Spinal cord (tissue), 10 donors: ENCODE measurements around the gene NRXN2. TPM values are rescaled to one million over a fixed set of nuclear protein-coding genes. Genes with fewer than 3 reads are reported as not detected.
A peak's percentile ranks its signal among the peaks of the same experiment; 100 is the strongest.

ENCODE experiments used
- DNase-seq, 6 donors: peaks; one replicate each; pipeline versions ENCODE4 v3.0.0 to v3.0.0-alpha.2; 2013 to 2015; ENCODE audit warnings: low spot score in 6 of 6, low read depth in 4 of 6
- H3K27ac ChIP-seq: one replicate; pipeline ENCODE4 v1.5.1; 2013; ENCODE audit warnings: low read depth, low read length, control low read depth
- H3K27me3 ChIP-seq: one replicate; pipeline ENCODE4 v1.6.1; 2013; ENCODE audit warnings: low read length; ENCODE audit not compliant: control insufficient read depth, insufficient read depth
- H3K36me3 ChIP-seq: one replicate; pipeline ENCODE4 v1.6.1; 2013; ENCODE audit warnings: low read length; ENCODE audit not compliant: control insufficient read depth, insufficient read depth
- H3K4me1 ChIP-seq: one replicate; pipeline ENCODE4 v1.6.1; 2013; ENCODE audit warnings: low read length; ENCODE audit not compliant: control insufficient read depth, insufficient read depth
- H3K4me3 ChIP-seq: one replicate; pipeline ENCODE4 v1.5.1; 2013; ENCODE audit warnings: low read depth, low read length, control low read depth
- H3K9me3 ChIP-seq: one replicate; pipeline ENCODE4 v1.6.1; 2013; ENCODE audit warnings: low read length; ENCODE audit not compliant: control insufficient read depth, insufficient read depth
- WGBS: methylation state at CpG from one replicate; pipeline ENCODE4 v1.1.5; 2013; ENCODE audit warnings: missing lambda C conversion rate; ENCODE audit not compliant: insufficient coverage; 5-methylcytosine and 5-hydroxymethylcytosine counted together
- polyA plus RNA-seq, 2 donors: library from polyadenylated mRNA; unstranded; fragments of 120-200 nt; gene quantifications; one replicate each; pipeline ENCODE4 v1.2.1, GENCODE V29; 2013; ENCODE audit not compliant: insufficient read length in 2 of 2
- total RNA-seq, 2 donors: library from RNA; depleted of rRNA in 1 of 2; stranded (reverse); fragments of 120-200 nt in 1 of 2; fragments of >200 nt in 1 of 2; gene quantifications; one replicate each; pipeline versions ENCODE4 v1.2.3 to v1.2.4, GENCODE V29; 2013 to 2014
- donor health status: healthy.

NRXN2 gene
- total and polyA plus RNA-seq, 4 donors, result 68.0 to 424 (median 280) TPM

DNA sequence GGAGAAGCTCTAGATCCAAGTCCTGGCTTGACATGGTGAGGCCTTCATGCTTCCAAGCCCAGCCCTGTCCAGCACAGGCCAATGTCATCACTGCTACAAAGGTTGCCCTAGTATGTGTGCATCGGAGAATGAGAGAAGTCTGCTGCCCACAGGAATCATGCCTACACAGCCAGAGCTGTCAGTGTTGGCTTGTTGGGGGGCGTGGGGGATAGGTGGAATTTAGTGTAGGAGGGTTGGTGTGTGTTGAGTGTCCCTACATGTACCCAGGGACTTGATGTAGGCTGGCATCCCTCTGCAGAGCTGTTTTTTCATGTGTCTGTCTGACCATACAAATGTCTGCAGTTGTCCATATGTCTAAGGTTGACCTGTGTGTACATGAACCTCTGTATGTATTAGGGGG, 94.4 kb downstream of the NRXN2 start:
- no peak overlapping the region for H3K4me3 ChIP-seq
- WGBS, result 93% methylated on average over 2 of the region's 2 CpGs
- H3K36me3 ChIP-seq, result peaks cover 94% of the 10 kb centered on the region
- H3K27ac ChIP-seq, result no peak overlapping the region
- peaks cover 18% of the 10 kb centered on the region for H3K4me1 ChIP-seq
- no peaks in the 10 kb centered on the region for H3K27me3 ChIP-seq
- H3K9me3 ChIP-seq, result no peaks in the 10 kb centered on the region
- DNase-seq, result no peak

DNA sequence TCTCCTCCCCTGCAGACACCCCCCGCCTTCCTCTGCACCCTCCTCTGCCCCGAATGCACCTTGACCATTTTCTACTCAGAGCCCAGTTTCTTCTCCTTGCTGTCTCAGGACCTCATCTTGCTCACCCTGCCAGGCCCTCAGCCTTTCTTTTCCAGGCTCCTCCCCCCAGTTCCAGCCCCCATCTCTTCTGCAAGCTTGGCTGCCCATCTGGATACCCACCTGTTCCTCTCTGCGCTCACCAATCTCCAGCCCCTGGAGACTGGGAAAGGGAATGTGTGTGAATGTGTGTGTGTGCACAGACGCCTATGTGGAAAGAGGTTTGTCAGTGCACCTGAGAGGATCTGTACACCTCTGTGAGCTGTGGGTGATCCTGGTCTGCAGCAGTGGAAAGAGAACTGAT, 95.6 kb downstream of the NRXN2 start:
- no peaks in the 10 kb centered on the region for H3K9me3 ChIP-seq
- no peak overlapping the region for H3K4me3 ChIP-seq
- no peak overlapping the region for H3K27ac ChIP-seq
- peaks cover 14% of the 10 kb centered on the region for H3K4me1 ChIP-seq
- WGBS, result 95% methylated on average over 3 of the region's 4 CpGs
- no peaks in the 10 kb centered on the region for H3K27me3 ChIP-seq
- no peak for DNase-seq
- peaks cover 94% of the 10 kb centered on the region for H3K36me3 ChIP-seq

DNA sequence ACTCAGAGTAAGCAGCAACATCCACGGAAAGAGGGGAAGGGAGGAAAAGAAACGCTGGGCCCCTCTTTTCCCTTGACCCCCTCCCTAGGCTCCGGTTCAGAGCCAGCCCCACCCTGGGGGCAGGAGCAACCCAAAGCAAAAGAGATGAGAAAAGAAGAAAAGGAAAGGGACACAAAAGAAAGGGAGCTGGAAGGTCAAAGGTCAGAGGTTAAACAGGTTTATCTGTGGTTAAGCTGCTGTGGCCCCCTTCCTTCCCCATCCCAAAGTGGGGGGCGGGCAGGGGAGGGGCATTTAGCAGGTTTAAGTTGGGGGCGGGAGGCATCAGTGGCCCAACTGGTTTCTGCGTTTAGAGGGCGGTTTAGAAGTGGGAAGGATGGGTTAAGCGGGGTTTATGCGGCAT, 96.4 kb downstream of the NRXN2 start:
- WGBS, result no CpG with 5 or more reads among the region's 9 CpGs

DNA sequence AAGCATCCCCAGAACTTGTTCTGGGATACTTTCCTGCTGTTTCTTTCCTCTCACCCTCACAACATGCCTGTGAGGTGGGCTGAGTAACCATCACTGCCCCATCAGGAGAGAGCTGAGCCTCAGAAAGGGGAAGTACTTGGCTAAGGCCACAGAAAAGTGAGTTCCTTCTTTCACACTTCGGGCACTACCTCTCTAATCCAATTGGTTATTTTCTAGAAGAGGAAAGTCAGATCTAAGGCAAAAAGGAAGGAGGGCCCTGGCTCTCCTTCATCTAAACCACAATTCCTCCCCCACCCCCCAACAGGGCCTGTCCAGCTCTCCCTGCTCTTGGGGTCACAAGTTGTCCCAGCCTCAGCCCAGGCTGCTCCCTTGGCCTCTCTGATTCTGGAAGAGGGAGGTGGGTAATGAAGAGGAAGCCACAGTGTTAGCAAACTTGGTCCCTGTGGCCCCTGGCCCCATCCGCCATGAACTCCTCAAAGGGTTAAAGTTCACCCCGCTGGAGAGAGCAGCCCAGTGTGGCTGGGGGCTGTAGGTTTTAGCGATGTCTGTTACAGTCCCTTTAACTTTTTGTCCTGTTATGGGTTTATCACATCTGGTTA, 98.0 kb downstream of the NRXN2 start:
- H3K36me3 ChIP-seq, result peaks cover 94% of the 10 kb centered on the region
- H3K9me3 ChIP-seq, result no peaks in the 10 kb centered on the region
- no peak for DNase-seq
- WGBS, result 94% methylated on average over 3 of the region's 4 CpGs
- no peaks in the 10 kb centered on the region for H3K27me3 ChIP-seq
- H3K4me3 ChIP-seq, result no peak overlapping the region
- H3K27ac ChIP-seq, result no peak overlapping the region
- H3K4me1 ChIP-seq, result peaks cover 30% of the 10 kb centered on the region

More for the DNA sequence above, 96.4 kb downstream of the NRXN2 start:
- Histone ChIP-seq H3K36me3 (peaks cover 94% of the 10 kb centered on the region), H3K4me3 (no peak overlapping the region), H3K27me3 (no peaks in the 10 kb centered on the region), H3K4me1 (peaks cover 19% of the 10 kb centered on the region), H3K9me3 (no peaks in the 10 kb centered on the region), H3K27ac (no peak overlapping the region)
- DNase-seq, result no peak

DNA sequence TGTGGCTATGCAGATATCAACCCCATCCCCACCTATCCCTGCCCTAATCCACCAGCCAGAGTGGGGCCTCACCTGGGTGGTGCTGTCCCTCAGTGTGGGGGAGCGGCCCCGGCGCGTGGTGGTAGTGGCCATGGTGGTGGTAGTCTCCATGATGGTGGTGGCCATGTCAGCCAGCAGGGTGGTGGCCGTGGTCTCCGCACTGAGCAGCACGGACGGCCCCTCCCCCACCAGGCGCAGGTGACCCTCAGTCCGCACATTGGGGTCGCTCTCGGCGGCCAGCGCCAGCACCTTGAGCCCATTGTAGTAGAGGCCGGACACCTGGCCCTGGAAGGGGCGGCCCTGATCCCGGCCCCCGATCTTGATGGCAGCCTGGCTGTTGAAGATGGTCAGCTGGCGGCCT, 100.3 kb downstream of the NRXN2 start:
- 98% methylated on average over 14 of the region's 19 CpGs for WGBS
- DNase-seq, result no peak
- Histone ChIP-seq H3K27ac (no peak overlapping the region), H3K4me3 (no peak overlapping the region), H3K4me1 (peaks cover 48% of the 10 kb centered on the region), H3K9me3 (no peaks in the 10 kb centered on the region), H3K27me3 (no peaks in the 10 kb centered on the region), H3K36me3 (peaks cover 95% of the 10 kb centered on the region)

DNA sequence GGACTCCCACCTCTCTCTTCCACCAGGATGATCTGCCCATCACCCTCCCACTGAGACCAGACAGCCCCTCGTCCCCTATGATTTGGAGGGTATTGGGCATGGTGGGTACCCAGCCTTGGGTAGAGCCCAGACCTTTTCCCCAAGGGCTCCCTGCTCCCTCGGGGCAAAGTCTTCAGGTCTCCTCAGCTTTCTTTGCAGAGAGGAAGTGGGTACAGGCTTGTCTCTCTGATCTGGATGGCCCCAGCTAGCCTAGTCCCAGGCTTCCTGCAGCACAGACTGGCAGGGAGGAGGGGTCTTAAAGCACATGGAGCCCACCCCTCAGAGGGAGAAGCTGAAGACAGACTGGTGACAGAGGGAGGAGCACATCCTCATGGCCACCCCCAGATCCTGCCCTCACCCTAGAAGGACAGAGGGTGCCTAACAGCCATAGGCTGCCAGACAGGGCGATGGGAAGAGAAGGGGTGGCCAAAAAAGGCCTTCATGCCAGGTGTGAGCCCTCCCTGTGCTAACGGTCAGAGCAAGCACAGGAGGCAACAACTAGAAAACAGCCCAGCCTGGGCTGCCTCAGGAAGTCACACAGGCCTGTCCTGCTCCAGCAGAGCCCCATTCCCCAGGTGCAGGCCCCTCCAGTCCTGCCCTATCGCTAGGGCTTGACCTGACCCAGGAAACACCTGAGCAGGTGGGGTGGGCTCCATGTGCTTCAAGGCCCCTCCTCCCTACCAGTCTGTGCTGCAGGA, 101.5 kb downstream of the NRXN2 start:
- 72% methylated on average over 4 of the region's 5 CpGs for WGBS
- Histone ChIP-seq H3K4me1 (peaks cover 50% of the 10 kb centered on the region), H3K36me3 (peaks cover 95% of the 10 kb centered on the region), H3K27ac (peak overlapping the region; percentile 89), H3K4me3 (no peak overlapping the region), H3K27me3 (no peaks in the 10 kb centered on the region), H3K9me3 (no peaks in the 10 kb centered on the region)
- no peak for DNase-seq

DNA sequence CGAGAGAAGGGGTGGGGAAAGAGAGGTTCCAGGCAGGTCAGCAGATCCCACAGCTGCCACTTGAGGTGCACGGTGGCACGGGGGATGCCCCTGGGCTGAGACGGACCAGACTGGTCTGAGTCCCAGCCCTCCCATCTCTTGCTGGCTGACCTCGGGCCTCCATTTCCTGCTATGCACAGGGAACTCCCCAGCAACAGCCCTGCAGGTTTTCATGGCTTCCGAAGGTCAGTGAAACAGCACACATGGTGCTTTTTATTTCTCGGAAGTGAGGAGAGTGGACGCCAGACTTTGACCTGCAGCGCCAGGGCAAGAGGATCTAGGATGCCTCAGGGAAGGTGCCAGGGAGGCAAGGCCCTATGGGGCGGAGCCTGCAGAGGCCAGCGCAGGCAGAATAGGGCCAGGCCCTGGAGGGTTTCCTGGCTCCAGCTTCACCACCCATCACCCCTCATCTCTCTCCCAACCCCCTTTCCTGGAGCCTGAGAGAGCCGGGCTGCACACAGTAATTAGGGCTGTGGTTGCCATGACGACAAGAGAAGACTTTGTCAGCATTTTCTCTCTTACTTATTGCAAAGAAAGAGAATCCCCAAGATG, 102.5 kb downstream of the NRXN2 start:
- Histone ChIP-seq H3K27ac (peak overlapping the region; percentile 89), H3K36me3 (peaks cover 91% of the 10 kb centered on the region), H3K9me3 (no peaks in the 10 kb centered on the region), H3K4me3 (no peak overlapping the region), H3K27me3 (no peaks in the 10 kb centered on the region), H3K4me1 (peaks cover 50% of the 10 kb centered on the region)
- WGBS, result 26% methylated on average over 10 of the region's 13 CpGs
- DNase-seq, result peak in 4 of 6 donors; percentile 69 to 96 (median 85)

DNA sequence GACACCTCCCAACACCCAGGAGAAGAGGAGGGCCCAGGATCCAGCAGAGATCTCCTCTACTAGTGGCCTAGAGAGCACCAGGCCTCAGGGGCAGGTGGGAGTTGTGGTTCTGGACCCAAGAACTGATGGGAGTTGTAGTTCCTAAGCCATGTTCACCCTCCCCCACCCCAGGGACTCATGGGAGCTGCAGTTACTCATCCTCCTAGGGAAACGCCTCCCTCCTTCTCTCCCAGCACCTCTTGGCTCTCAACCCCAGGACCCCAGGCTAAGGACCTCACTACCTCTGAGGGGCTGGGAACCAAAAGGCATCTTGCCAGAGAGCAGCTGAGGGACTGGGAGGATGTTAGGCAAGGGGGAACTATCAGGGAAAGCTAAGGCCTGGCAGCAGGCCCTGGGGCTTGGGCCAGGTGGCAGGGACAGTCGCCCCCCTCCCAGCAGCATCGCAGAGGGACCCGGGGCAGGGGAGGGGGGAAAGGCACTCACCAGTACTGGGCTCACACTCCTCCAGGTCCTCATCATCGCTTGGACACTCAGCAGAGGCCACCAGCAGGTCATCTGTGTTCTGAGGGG, 103.1 kb downstream of the NRXN2 start:
- DNase-seq, result peak in 2 of 6 donors; percentile 54 to 80
- H3K27me3 ChIP-seq, result no peaks in the 10 kb centered on the region
- no peaks in the 10 kb centered on the region for H3K9me3 ChIP-seq
- peak overlapping the region; percentile 89 for H3K27ac ChIP-seq
- H3K36me3 ChIP-seq, result peaks cover 91% of the 10 kb centered on the region
- no peak overlapping the region for H3K4me3 ChIP-seq
- 10% methylated on average over 2 of the region's 5 CpGs for WGBS
- peaks cover 50% of the 10 kb centered on the region for H3K4me1 ChIP-seq

DNA sequence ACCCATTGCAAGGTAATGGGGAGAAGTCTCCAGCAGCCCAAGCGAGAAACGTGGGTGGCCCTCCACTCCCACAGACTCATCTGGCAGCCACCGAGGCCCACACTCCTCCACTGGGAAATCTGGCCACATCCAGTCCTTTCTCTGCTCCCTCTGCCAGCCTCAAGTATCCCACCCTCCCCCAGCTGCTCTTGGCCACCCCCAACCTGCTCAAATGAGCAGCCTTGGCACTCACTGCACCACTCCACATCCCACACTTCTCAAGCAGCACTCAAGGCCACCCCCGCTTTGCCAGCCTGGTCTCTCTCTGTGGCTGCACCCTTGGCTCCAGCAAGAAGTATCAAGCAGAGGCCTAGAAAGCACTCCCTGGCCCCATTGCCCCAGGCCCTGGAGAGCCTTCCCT, 103.8 kb downstream of the NRXN2 start:
- WGBS, result 76% methylated on average over 4 of the region's 4 CpGs

More for the DNA sequence above, 103.8 kb downstream of the NRXN2 start:
- H3K27ac ChIP-seq, result peak overlapping the region; percentile 89
- H3K9me3 ChIP-seq, result no peaks in the 10 kb centered on the region
- no peaks in the 10 kb centered on the region for H3K27me3 ChIP-seq
- peaks cover 96% of the 10 kb centered on the region for H3K36me3 ChIP-seq
- no peak overlapping the region for H3K4me3 ChIP-seq
- DNase-seq, result no peak
- H3K4me1 ChIP-seq, result peaks cover 50% of the 10 kb centered on the region
